ENCODE measurements around the gene WWC2.

WWC2 gene

DNA sequence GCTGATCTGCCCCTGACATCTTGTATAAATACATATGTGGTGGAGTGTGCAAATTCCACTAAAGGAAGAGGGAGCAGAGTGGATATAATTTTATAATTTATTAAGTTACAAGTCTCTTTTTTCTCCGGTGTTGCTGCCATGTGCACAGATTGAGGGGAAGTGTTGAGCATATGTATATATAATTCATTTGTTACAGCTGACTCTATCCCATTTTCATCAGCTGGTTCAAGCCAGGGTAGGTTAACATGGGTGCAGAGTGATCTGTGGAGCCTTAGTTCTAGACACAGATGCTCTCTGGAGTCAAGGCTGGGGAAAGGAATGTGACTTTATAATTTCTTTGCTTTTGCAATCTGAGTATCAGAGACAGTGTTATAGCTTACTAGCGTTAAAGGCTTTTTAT, 103.5 kb downstream of the WWC2 start:
- DNase-seq (ENCODE audit: low spot score) = no peak

DNA sequence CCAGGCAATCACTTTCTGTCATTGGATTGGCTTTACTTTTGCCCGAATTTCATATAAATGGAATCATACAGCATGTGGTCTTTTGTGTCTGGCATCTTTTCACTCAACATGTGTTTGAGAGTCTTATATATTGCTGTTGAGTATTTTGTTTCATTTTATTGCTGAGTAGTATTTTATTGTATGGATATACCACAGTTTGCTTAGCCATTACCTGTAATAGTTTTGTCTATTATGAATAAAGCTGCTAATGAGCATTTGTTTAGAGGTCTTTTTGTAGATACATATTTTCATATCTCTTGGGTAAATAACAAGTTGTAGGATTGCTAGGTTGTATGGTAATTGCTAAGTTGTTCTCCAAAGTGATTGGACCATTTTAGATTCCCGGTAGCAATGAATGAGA, 105.7 kb downstream of the WWC2 start:
- no peak for DNase-seq (ENCODE audit: low spot score)

DNA sequence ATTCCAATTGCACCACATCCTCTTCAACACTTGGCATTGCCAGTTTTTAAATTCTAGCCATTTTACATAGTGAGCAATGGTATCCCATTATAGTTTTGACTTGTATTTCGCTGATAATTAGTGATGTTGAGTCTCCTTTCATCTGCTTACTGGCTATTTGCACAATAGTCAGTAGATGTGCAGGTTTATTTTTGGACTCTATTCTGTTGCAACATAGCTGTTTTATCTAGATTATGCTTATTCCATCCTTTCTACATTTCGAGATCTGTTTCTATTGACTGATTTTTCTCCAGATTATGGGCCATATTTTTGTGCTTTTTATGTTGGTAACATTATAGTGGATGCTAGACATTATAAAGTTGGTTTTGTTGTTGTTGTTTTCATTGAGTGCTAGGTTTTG, 106.1 kb downstream of the WWC2 start:
- DNase-seq (ENCODE audit: low spot score) = no peak

DNA sequence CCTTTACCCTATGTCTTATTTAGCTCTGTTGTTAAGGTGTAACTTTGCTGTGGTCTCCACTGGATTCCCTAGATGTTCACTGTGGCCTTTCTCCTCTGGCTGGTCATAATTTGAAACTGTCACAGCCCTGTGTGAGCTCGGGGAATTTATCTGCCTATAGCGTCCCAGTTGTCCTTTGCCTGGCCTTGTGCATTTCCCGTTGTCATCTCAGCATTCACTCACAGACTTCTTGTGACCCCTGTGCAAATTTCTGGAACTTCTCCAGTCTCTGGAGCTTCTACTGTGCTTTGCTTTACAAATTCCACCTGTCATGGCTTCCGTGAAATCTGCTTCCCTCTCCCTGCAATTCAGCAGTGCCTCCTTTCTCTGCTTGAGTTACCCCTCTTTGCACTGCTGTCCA, 106.7 kb downstream of the WWC2 start:
- no peak for DNase-seq (ENCODE audit: low spot score)

DNA sequence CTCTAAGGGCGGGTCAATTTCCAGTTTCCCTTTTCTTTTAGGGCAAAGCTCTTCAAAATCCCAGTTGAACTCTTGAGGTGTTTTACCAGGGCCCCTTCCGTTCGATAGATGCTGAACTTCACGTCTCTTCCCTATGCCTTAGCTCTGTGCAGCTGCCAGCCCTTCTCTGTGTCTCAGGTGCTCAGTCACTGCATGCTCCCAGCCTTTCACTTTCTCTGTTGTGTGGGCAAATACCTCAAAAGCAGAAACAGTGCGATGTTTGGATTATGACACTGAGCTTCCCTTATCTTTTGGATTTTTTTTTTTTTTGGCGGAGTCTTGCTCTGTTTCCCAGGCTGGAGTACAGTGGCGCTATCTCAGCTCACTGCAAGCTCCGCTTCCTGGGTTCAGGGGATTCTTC, 112.5 kb downstream of the WWC2 start:
- no peak for DNase-seq (ENCODE audit: low spot score)

DNA sequence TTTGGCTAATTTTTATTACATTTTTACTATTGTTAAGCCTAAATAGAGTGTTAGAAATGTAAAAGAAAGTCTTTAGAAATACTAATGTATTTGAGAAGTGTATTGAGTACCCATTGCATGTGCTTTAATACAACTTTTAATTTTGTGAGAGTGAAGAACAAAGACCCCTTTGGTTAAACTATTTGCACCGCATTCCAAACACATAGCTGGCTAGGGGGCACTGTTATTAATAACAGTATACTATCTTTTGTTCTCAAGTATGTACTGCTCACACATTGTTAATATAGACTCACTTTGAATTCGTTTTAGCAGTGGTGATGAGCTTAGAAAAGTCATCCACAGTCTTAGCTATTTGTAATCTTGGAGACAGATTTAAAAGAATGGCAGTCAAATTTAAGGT, 114.9 kb downstream of the WWC2 start:
- no peak for DNase-seq (ENCODE audit: low spot score)

DNA sequence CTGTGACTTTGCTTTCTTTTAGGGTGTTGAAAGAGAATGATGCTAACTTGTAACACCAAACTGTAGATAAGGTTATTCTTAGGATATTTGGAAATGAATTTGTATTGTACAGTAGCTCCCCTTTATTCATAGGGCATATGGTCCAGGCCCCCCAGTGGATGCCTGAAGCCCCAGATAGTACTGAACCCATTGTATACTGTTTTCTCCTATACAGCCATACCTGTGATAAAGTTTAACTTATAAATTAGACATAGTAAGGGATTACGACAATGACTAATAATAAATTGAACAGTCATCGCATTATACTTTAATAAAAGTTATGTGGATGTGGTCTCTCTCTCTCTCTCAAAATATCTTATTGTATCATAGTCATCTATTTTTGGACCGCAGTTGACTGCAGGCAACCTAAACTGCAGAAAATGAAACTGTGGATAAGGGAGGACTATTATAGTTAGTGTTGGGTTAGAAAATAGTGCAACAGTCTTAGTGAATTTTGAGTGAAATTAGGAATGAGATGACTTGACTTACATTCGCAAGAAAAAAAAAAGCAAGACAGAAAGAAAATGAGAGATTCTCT, 115.9 kb downstream of the WWC2 start:
- DNase-seq (ENCODE audit: low spot score) = no peak

DNA sequence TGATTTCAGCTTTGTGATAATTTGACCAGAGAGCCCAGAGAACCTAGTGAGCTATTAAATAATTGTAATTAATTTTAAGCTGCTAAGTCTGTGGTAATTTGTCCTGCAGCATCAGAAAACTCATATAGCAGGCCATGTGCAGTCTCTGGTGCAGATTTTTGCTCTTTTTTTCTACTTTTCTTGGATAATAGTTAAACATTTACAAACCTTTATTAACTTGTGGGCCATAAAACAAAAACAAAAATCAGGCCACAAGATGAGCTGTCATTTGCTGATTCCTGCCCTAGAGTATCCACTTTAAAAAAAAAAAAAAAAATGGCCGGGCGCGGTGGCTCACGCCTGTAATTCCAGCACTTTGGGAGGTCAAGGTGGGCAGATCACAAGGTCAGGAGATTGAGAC, 121.2 kb downstream of the WWC2 start:
- DNase-seq (ENCODE audit: low spot score) = no peak

DNA sequence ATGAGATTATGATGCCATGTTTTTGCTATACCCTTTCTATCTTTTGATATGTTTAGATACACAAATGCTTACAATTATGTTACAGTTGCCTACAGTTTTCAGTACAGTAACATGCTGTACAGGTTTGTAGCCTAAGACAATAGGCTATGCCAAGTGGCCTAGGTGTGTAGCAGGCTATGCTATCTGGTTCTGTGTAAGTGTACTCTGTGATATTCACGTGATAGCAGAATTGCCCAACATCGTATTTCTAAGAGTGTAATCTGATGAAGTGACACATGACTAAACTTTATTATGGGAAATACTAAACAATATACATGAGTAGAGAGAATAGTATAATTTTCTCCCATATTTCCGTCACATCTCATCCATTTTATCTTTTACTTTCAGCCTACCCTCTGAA, 124.0 kb downstream of the WWC2 start:
- DNase-seq (ENCODE audit: low spot score) = no peak

DNA sequence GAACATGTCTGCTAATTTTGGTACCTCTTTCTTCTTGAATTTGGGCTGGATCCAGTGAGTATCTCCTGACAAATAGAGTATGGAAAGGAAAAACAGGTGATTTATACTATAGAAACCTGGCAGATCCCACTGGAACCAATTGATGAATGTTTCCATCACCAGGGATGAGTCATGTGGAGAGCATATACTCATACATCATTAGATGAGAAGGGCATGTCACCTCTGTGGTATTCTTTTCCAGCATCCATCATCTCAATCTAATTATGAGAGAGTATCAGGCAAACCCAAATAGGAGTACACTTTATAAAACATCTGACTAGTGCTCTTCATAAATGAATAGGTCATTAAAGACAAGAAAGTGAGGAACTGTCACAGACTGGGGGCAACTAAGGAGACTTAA, 130.3 kb downstream of the WWC2 start:
- DNase-seq (ENCODE audit: low spot score) = no peak

DNA sequence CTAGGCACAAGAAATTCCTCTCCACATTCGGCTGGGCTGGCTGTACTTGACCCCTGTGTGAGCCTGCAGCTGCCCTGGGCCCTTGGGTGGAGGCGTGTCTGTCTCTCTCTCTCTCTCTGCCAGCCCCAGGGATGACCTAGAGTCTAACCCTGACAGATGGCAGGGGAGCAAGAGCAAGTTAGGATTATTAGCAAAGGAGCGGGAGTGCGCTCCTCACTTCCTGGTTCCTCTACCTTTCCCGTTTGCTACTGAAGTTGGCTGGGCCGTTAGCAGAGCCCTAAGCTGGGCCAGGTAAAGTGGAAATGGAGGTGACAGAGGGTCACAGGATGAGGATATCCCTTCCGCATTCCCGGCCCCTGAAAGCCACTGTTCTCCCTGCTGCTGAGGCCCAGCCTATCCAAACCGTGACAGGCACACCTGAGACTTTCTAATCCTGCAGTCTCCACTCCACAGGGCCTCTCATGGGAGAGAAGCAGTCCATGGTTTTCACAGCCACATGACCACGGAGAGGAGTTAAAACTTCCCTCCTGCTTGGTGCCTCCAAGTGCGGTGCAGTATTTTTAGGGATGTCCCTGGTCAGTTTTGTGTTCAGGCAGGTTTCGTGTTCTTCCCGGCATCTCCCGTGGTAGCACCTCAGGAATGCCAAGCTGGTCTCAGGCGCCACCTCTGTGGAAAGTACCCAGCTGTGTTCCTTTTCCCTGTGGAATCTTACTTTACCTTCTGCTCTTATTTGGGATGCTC, 141.7 kb downstream of the WWC2 start:
- DNase-seq (ENCODE audit: low spot score) = no peak

DNA sequence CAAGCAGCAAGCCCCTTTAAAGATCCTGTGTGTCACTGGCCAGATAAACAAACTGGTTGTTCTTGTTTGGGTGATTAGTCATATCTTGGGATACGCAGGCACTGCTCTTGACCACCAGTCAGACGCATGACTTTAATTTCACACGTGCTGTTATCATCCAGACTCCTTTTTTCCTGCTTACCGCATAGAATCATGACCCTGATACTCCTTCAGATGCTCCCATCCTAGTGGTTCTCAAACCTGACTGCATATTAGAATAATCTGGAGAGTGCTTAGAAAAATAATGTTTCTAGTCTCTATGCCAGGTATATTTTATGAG, 142.2 kb downstream of the WWC2 start:
- DNase-seq (ENCODE audit: low spot score) = no peak

DNA sequence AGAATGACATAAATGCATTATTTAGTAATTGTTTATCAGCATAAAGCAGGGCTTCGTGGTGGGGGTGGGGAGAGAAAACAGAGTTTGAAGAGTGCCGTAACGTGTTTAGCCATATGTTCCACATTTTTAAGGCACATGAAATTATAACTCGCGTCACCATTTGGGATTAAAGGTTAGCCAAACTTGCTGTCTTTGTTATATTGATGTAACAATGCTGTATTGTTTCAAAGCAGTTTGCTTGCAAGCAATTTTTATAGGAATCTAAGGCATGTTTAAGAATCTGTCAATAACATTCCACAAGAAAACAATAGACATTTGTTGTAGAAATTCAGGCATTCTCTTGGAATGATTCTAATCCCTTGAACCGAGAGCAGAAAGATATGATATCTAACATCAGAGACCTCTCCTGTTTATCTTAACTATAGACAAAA, 142.7 kb downstream of the WWC2 start:
- DNase-seq (ENCODE audit: low spot score) = no peak

DNA sequence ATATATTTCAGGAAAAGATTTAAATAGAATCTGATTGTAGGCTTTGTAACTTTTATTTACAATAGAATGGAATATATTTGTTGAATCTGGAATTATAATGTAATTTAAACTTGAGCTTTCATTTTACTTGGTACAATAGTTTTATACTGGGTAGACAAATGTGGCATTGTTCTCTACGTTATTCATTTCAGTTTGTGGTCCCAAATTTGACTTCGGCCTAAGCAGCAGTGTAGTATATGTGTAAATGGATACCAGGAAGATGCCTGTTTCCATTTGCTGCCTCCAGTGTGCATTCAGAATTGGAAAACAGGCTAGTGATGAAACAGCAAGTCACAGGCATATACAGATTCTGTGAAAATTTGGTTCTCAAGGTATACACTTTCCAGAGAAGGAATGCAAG, 143.2 kb downstream of the WWC2 start:
- DNase-seq (ENCODE audit: low spot score) = no peak

DNA sequence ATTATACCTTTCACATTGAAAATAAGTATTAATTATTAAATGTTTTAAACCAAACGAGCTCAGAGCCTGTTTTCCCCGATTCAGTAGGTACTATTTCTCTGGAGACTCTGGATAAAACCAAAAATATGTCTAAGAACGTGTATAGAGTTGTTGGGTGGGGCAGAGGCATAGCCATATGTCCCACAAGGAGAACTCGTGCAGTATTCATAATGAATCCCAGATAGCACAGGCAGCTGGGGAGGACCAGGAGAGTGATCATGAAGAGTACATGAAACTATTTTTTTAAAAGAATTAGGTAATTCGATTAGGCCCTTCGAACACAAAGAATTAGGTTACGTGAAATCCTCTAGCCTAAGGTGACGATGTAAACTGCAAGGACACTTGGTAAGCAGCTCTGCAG, 145.0 kb downstream of the WWC2 start:
- no peak for DNase-seq (ENCODE audit: low spot score)

DNA sequence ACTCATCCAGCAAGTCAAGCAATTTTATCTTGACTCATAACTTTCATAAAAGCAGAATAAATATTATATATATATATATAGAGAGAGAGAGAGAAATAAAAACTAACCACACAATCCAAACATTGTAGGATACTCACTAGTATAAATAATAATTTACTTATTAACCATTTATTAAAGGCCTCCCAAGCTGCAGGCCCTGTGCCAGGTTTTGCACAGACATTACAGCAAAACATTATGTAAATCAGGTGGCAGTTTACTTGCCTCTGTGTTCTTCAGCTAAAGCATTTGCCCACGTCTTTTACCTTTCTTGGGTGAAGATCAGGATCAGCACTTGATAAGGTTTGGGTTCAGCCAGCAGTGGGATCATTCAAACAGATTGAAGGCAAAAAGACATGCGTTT, 145.4 kb downstream of the WWC2 start:
- no peak for DNase-seq (ENCODE audit: low spot score)

DNA sequence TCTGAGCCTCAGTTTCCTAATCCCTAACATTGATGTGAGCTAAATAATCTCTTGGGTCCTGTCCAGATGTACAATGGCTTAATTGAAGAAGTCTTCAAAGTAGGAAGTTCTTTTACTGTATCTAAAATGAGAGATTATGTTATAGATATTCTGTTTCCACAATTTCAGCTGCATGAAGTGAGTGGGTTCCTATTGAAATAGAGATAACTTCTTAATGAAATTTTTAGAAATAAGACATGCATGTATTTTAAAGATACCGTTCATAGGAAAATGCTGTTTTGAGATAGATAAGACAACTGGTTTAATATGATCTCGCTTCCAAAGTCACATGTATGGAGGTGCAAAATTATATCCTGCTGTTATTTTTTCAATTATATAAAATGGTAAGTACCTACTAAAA, 149.1 kb downstream of the WWC2 start:
- DNase-seq (ENCODE audit: low spot score) = no peak

DNA sequence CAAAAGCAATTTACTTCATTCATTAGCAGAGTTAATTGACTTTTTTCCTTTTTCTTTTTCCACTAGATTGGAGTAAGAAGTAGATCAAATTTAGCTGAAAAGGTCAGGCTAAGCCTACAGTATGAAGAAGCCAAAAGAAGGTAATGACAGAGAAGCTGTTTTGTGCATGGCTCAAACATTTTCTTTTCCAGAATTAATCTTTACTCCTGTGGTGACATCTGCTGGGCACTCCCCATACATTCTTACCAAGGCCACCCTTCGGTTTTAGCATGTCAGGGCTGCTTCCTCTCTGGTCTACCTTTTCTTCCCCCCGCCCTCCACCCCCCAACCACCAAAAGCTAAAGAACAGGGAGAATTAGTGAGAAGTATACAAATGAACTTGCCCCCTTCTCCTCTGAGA, 150.8 kb downstream of the WWC2 start:
- DNase-seq (ENCODE audit: low spot score) = peak; percentile 28

DNA sequence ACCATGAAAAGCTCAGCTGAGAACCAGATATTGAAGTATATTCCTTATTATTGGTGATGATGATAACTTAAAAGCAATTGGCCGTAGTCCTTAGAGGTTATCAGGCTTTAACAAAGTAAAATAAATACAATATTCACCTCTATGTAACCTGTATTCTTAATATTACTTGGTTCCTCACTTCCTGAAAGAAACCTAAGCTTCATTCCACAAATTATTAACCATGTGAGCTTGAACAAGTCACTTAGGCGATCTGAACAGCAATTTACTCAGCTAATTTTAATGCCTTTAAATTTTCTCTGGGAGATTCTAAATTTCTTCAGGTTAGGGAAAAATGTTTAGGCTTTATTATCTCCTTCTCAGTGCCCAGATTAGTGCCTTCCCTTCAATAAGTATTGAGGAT, 151.8 kb downstream of the WWC2 start:
- DNase-seq (ENCODE audit: low spot score) = no peak

DNA sequence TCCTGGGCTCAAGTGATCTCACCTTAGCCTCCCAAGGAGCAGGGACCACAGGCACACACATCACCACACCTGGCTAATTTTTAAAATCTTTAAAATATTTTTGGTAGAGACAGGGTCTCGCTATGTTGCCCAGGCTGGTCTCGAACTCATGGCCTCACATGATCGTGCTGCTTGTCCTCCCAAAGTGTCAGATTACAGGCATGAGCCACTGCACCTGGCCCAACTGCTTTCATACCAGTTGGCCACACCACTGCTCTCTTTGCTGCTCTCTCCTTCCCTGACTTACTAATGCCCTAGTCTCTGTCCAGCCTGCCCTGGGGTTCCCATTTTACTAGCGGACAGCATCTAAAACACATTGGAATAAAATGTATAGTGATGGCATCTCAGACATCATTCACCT, 153.9 kb downstream of the WWC2 start:
- DNase-seq (ENCODE audit: low spot score) = no peak

DNA sequence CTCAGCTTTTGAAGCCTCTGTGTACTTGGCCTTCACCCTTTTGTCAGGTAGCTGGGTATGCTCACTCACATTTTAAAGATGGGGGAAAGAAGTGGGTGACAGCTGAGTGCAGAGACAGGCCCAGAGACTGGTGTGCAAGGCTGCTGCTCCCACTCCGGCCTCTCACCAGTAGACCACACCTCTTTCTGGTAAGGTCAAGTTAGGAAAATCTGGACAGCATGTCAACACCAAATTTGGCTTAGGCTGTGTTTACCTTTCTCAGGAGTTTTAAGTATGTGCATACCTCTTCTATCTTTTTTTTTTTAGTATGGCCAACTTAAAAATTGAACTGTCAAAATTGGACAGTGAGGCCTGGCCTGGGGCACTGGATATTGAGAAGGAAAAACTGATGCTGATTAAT, 154.4 kb downstream of the WWC2 start:
- no peak for DNase-seq (ENCODE audit: low spot score)

DNA sequence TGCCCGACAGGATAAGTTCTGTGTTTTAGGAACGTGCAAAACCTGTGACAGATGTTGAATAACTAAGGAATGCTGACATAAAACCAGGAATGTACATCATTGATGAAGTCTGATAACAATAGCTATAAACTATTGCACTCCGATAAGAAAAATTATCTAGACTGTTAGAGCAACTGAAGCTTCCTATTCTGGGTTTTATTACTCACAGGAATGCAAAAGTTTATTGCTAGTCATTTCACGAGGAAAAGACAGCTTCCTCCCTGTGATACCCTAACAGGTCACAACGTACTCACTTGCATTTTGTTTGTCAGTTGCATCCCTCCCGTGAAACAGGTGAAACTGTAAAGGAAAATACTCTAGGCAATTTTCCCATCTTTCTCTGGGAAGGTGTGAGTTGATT, 155.1 kb downstream of the WWC2 start:
- DNase-seq (ENCODE audit: low spot score) = no peak

DNA sequence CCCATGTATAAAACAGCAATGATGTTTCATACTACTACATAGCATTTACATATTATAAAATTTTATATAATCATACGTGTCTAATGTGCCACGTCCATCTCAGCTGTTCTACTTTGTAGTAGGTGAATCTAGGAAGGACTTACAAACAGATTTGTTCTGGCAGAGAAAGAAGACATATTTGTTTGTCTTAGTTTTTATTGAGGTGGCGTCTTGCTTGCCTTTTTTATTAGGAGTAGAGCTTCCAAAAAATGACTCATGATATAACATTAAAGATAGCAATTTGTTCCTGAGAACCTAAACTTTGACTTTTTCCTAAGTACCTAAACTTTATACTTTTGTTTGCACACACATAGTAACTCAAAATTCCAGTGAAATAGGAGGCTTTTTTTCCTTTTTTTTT, 156.4 kb downstream of the WWC2 start:
- DNase-seq (ENCODE audit: low spot score) = no peak

DNA sequence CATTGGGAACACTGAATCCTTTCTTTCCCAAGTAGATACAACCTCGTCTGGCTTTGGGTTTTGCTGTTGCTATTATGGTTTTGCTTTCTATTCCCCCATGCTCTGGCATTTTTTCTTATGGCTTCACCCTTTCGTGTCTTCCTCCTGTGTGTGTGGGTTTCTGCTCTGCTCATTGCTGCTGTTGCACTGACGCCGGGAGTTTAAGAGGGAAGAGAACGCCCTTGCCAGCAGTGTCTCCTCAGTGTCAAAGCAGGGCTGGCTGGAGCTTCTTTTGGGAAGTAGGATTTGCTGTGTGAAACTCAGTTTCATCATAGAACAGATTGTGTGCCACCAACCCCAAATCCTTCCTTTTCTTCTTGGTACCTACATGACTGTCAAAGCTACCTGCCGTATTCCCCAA, 157.3 kb downstream of the WWC2 start:
- DNase-seq (ENCODE audit: low spot score) = no peak

Data from activated CD4-positive, alpha-beta T cell treated with anti-CD3 and anti-CD28 coated beads, Interleukin-2, Interleukin-4, amounts not matched to agents 100 ng/mL and 50 ng/mL, durations not matched to agents 16 hours and 8 hours (primary cell).